Fibroblast of the aortic adventitia (primary cell): ENCODE measurements around the gene STK38L. TPM values are rescaled to one million over a fixed set of nuclear protein-coding genes. Genes with fewer than 3 reads are reported as not detected.

ENCODE experiments used
- DNase-seq: peaks from one replicate; pipeline ENCODE4 v3.0.0-alpha.2; 2010; ENCODE audit warnings: low read depth
- H3K4me3 ChIP-seq: 2 replicates; pipeline ENCODE4 v1.5.1; 2011; ENCODE audit warnings: low read depth, mild to moderate bottlenecking, control low read depth, low read length, moderate library complexity
- CTCF ChIP-seq: IDR thresholded peaks from 2 replicates; pipeline ENCODE4 v1.5.1; 2011; ENCODE audit warnings: mild to moderate bottlenecking, low read length, control low read depth, inconsistent platforms; ENCODE audit not compliant: insufficient read depth
- total RNA-seq: library from RNA; depleted of rRNA; stranded (reverse); fragments of >200 nt; gene quantifications from 2 replicates; pipeline ENCODE4 v1.2.3, GENCODE V29; 2012; ENCODE audit warnings: low replicate concordance

STK38L gene
- total RNA-seq, 1 donor: 25.9 TPM

GRCh38 chr12:27367078-27367477 lies 123.0 kb downstream of the STK38L start:
- DNase-seq: peak; percentile 8
- no peak overlapping the region for H3K4me3 ChIP-seq
- TF ChIP-seq CTCF: no peak

Other genes starting within 250 kb of the STK38L start
- gene TM7SF3, start 229.9 kb upstream of the STK38L start, total RNA-seq: 41.8 and 67.7 TPM in 2 replicates
- gene MED21, start 221.7 kb upstream of the STK38L start, total RNA-seq: 17.2 and 87.1 TPM in 2 replicates
- gene C12orf71, start 161.7 kb upstream of the STK38L start, total RNA-seq: not detected in 2 replicates
- gene BMAL2, start 88.5 kb downstream of the STK38L start, total RNA-seq: 2.8 and 44.5 TPM in 2 replicates
- gene SMCO2, start 202.4 kb downstream of the STK38L start, total RNA-seq: not detected in 2 replicates